Breast epithelium (tissue), 3 donors: ENCODE measurements around the gene MRPL16.

Experiments used
- POLR2A ChIP-seq: fragments of 450-650 bp; IDR thresholded peaks from one replicate; pipeline ENCODE4 v1.6.1; 2016; ENCODE audit warnings: antibody characterized with exemption, mild to moderate bottlenecking, moderate library complexity
- POLR2AphosphoS5 ChIP-seq, 3 donors: sonication (generic); formaldehyde crosslinking; IDR thresholded peaks; one replicate each; pipeline ENCODE4 v1.6.1; 2017; ENCODE audit warnings: antibody characterized with exemption in 3 of 3
- TF ChIP-seq, protein P1 (sequence below), 3 donors: fragments of 450-650 bp; IDR thresholded peaks; one replicate each; pipeline ENCODE4 v1.5.1; 2016 to 2017; ENCODE audit warnings: antibody characterized with exemption in 3 of 3, mild to moderate bottlenecking in 3 of 3, moderate library complexity in 3 of 3

DNA sequence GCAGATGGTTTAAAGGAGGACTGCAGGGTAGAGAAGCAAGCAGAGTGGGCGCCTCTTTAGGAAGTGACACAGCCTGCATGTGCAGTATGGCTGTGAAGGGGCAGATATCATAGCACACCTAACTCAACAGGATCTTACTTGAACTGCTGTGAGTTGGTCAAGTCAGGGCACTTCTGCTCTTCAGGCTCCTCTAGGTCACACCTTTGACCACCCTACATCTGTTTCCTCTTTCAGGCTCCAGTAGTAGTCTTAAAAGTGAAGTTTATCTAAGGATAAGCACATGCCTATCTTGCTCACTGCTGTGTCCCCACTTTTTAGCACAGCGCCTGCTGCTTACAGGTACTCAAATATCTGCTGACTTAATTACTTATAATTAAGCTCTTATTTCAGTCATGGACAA lies 6.5 kb downstream of the MRPL16 start:
- TF ChIP-seq, protein P1, sequence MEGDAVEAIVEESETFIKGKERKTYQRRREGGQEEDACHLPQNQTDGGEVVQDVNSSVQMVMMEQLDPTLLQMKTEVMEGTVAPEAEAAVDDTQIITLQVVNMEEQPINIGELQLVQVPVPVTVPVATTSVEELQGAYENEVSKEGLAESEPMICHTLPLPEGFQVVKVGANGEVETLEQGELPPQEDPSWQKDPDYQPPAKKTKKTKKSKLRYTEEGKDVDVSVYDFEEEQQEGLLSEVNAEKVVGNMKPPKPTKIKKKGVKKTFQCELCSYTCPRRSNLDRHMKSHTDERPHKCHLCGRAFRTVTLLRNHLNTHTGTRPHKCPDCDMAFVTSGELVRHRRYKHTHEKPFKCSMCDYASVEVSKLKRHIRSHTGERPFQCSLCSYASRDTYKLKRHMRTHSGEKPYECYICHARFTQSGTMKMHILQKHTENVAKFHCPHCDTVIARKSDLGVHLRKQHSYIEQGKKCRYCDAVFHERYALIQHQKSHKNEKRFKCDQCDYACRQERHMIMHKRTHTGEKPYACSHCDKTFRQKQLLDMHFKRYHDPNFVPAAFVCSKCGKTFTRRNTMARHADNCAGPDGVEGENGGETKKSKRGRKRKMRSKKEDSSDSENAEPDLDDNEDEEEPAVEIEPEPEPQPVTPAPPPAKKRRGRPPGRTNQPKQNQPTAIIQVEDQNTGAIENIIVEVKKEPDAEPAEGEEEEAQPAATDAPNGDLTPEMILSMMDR (IDR thresholded peaks at IDR 0.05), result no peak
- TF ChIP-seq POLR2A, result no peak
- TF ChIP-seq POLR2AphosphoS5 (IDR thresholded peaks at IDR 0.05), result no peak
